Stimulated activated CD4-positive, alpha-beta T cell treated with anti-CD3 and anti-CD28 coated beads, Interleukin-4, amount 100 ng/mL, for 48 hours (primary cell): Measurements from ENCODE around the gene RUNX1.

Source experiments
- DNase-seq, 2 donors: peaks; one replicate each; pipeline ENCODE4 v3.0.0-alpha.2; 2020; ENCODE audit warnings: low read depth in 2 of 2

The RUNX1 gene

GRCh38 chr21:34899302-34899701 is 149.8 kb downstream of the RUNX1 start:
- DNase-seq = no peak

GRCh38 chr21:34897828-34898227 is 151.3 kb downstream of the RUNX1 start:
- DNase-seq = no peak

- no peak for DNase-seq
Measured at GRCh38 chr21:34894401-34894800, 154.7 kb downstream of the RUNX1 start.

- DNase-seq = no peak
Measured at GRCh38 chr21:34892209-34892608, 156.9 kb downstream of the RUNX1 start.

GRCh38 chr21:34891613-34891943 is 157.5 kb downstream of the RUNX1 start:
- DNase-seq = no peak

- no peak for DNase-seq
Measured at GRCh38 chr21:34890724-34891612, 158.1 kb downstream of the RUNX1 start.

- no peak for DNase-seq
Measured at GRCh38 chr21:34890470-34890723, 158.7 kb downstream of the RUNX1 start.

GRCh38 chr21:34889676-34890469 is 159.2 kb downstream of the RUNX1 start:
- DNase-seq = peak; percentile 73 to 77

GRCh38 chr21:34889320-34889675 is 159.8 kb downstream of the RUNX1 start:
- peak; percentile 35 to 46 for DNase-seq

- peak; percentile 68 to 86 for DNase-seq
Measured at GRCh38 chr21:34888569-34889319, 160.4 kb downstream of the RUNX1 start.

- peak; percentile 77 to 89 for DNase-seq
Measured at GRCh38 chr21:34887725-34888568, 161.2 kb downstream of the RUNX1 start.

- no peak for DNase-seq
Measured at GRCh38 chr21:34887105-34887442, 162.0 kb downstream of the RUNX1 start.

GRCh38 chr21:34886240-34887104 is 162.6 kb downstream of the RUNX1 start:
- DNase-seq = peak in 1 of 2 donors; percentile 16

- DNase-seq = no peak
Measured at GRCh38 chr21:34885626-34886239, 163.4 kb downstream of the RUNX1 start.

GRCh38 chr21:34885125-34885524 is 164.0 kb downstream of the RUNX1 start:
- DNase-seq = no peak

GRCh38 chr21:34884346-34884929 is 164.7 kb downstream of the RUNX1 start:
- DNase-seq = no peak

- DNase-seq = no peak
Measured at GRCh38 chr21:34883491-34884271, 165.4 kb downstream of the RUNX1 start.

GRCh38 chr21:34882719-34883131 is 166.4 kb downstream of the RUNX1 start:
- DNase-seq = no peak

GRCh38 chr21:34881839-34882371 is 167.2 kb downstream of the RUNX1 start:
- no peak for DNase-seq
